ENCODE results near the gene TIAM2.
"Not testable (repeated sequence)": the region's sequence is repeated elsewhere in the genome, so short reads cannot be mapped to it uniquely, and the experiment has no call there.

The TIAM2 gene

DNA sequence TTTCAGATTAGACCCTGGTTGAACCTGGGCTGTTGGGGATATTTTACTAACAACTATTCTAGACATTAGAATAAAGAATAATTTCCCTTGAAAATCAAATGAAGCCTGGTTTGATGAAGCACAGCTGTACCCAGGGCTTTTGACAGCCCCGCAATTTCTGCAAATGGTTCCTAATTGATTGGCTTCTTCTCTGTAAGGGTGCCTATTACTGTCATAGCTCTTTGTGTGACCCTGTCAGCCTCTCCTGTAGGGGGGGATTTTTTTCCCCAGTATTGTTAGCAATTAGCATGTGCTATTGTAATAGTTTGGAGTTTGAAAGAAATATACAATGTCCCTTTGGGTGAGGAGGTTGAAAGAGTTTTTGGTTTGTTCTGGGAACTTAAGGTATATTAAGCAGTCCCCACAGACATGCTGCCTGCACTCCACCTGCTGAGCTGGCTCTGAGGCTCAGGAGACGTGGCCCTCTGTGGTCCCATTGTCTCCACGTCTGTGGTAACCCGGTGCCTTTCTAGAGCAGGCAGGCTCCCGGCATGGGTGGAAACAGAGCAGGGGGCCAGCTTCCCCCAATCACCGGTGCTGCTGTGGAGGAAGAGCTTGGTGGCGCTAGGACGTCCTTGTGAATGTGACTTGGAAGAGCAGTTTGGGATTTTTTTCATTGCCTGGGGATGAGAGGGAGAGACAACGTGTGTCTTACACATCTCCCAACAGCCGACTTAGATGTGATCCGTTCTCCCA, 221.4 kb downstream of the TIAM2 start:
- TF ChIP-seq, protein P1, sequence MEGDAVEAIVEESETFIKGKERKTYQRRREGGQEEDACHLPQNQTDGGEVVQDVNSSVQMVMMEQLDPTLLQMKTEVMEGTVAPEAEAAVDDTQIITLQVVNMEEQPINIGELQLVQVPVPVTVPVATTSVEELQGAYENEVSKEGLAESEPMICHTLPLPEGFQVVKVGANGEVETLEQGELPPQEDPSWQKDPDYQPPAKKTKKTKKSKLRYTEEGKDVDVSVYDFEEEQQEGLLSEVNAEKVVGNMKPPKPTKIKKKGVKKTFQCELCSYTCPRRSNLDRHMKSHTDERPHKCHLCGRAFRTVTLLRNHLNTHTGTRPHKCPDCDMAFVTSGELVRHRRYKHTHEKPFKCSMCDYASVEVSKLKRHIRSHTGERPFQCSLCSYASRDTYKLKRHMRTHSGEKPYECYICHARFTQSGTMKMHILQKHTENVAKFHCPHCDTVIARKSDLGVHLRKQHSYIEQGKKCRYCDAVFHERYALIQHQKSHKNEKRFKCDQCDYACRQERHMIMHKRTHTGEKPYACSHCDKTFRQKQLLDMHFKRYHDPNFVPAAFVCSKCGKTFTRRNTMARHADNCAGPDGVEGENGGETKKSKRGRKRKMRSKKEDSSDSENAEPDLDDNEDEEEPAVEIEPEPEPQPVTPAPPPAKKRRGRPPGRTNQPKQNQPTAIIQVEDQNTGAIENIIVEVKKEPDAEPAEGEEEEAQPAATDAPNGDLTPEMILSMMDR (IDR thresholded peaks at IDR 0.05; ENCODE audit: control insufficient read depth, insufficient read depth, low read depth, low read length, missing control alignments): no peak
- DNase-seq (ENCODE audit: low read depth): no peak
- no peak overlapping the region for H3K4me3 ChIP-seq (ENCODE audit: control insufficient read depth, low read depth, low read length)

DNA sequence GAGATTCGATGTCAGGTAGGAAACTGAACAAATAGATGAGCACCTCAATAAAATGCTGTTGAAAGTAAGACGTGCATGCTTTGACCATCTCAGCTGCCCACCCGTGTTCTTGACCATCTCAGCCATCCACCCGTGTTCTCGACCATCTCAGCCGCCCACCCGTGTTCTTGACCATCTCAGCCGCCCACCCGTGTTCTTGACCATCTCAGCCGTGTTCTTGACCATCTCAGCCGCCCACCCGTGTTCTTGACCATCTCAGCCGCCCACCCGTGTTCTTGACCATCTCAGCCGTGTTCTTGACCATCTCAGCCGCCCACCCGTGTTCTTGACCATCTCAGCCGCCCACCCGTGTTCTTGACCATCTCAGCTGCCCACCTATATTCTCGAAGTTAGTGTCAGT, 223.6 kb downstream of the TIAM2 start:
- H3K4me3 ChIP-seq (ENCODE audit: control insufficient read depth, low read depth, low read length); DNase-seq (ENCODE audit: low read depth): not testable (repeated sequence)

DNA sequence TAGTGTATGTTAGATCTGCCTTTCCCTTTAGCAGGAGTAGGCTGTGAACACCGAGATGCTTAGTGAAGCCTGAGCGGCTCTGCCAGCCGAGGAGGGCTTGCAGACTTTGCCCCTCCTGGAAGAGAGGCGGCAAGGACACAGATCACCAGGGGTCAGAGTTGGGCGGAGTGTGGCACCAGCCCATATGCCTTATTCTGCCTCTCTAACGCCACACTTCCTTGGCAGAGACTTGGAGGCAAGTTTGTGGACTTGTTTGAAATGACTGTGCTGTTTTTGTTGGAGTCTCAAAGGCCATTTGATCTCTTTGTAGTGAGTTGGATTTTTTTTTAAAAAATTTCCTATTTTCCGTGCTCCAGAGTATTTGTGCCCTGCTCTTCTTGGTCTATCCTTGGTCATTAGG, 224.2 kb downstream of the TIAM2 start:
- DNase-seq (ENCODE audit: low read depth): no peak
- TF ChIP-seq, protein P1 (IDR thresholded peaks at IDR 0.05; ENCODE audit: control insufficient read depth, insufficient read depth, low read depth, low read length, missing control alignments): no peak
- no peak overlapping the region for H3K4me3 ChIP-seq (ENCODE audit: control insufficient read depth, low read depth, low read length)

DNA sequence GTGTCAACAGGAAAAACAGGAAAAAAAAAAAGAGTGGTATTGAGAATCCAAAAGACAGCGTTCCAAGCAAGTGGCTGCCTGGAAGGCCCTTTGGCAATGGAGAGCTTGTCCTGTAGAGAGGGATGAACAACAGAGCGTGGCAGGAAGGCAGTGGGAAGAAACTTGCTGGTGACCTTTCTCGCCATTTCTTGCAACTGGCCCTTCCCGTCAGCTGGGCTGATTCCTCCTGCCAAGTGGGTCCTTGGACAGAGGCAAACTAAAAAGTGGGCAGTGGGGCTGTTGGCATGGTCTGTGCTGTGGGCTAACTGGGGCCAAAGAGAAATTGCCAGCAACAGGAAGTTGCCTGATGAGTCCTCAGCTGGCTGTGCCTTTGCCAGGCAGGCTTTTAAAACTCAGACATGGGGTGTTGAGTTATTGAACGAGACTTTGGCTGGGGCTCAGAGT, 224.8 kb downstream of the TIAM2 start:
- TF ChIP-seq, protein P1 (IDR thresholded peaks at IDR 0.05; ENCODE audit: control insufficient read depth, insufficient read depth, low read depth, low read length, missing control alignments): no peak
- no peak for DNase-seq (ENCODE audit: low read depth)
- no peak overlapping the region for H3K4me3 ChIP-seq (ENCODE audit: control insufficient read depth, low read depth, low read length)

DNA sequence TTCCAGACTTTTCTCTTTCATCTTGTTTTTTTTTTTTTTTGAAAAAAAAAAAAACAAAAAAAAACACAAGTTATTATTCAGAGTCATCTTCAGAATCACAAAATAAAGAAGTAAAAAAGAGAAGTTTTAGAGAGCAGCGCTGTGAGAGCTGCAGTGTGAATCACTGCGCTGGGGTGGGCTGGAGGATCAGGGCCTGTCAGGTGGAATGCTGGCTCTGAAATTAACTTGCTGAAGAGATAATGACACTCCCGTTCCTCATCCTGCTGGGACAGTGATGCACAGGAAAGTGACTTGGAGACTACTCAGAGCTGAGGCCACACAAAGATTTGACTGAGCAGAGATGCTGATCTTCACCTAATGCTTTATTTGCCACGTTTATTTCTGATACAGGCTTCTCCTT, 226.0 kb downstream of the TIAM2 start:
- DNase-seq (ENCODE audit: low read depth): no peak
- TF ChIP-seq, protein P1 (IDR thresholded peaks at IDR 0.05; ENCODE audit: control insufficient read depth, insufficient read depth, low read depth, low read length, missing control alignments): no peak
- no peak overlapping the region for H3K4me3 ChIP-seq (ENCODE audit: control insufficient read depth, low read depth, low read length)

DNA sequence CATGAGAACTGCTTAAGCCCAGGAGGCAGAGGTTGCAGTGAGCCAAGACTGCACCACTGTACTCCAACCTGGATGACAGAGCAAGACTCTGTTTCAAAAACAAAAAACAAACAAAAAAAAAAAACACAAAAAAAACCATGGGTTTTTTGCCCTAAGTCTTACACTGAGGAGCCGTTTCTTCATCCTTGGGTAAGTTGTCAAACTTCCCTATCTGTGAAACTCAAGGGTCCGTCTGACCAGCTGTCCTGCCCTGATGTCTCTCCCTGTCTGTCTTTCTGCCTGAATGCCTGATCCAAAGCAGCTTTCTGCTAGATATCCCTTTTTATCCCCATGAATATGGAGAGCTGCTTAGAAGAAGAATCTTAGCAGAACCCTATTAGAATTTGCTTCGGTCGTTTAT, 227.4 kb downstream of the TIAM2 start:
- TF ChIP-seq, protein P1 (IDR thresholded peaks at IDR 0.05; ENCODE audit: control insufficient read depth, insufficient read depth, low read depth, low read length, missing control alignments): no peak
- H3K4me3 ChIP-seq (ENCODE audit: control insufficient read depth, low read depth, low read length): no peak overlapping the region
- DNase-seq (ENCODE audit: low read depth): no peak

DNA sequence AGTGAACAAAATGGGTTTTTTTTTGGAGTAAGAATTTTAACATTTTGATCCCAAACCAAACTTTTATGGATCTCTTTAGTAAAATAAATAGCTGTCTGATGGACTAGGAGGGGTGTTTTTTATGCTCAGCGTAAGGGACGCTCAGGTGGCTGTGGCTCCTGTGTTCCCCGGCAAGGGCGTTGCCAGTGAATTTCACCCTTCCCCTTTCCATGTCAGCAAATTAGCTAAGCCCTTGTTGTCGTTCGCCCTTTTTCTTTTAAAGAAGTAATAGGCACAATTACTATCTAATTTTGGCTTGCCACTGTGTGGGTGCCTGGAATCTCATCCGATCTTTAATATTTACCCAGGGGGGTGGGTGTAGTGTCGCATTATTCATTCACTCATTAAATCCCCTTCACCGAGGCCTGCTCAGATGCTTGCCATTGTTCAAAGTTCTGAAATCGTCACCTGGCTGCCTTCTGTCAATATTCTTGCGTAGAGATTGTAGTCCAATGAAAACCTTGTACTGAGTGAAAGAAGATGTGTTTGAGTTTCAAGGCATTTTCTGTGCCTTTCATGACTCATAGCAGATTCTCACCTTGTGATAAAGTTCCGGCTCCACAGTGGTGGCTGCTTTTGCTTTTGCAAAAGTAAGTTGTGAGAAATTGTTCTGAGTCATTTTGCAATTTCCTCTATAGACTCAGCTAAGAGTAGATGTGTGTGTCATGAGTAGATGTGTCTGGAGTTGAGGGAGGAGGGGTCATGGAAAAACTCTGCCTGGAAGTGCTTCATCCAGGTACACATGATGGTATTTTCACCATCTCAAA, 228.7 kb downstream of the TIAM2 start:
- DNase-seq (ENCODE audit: low read depth): peak; percentile 61
- TF ChIP-seq, protein P1 (IDR thresholded peaks at IDR 0.05; ENCODE audit: control insufficient read depth, insufficient read depth, low read depth, low read length, missing control alignments): no peak
- H3K4me3 ChIP-seq (ENCODE audit: control insufficient read depth, low read depth, low read length): no peak overlapping the region
